ENCODE data around the gene MR1. TPM values are rescaled to one million over a fixed set of nuclear protein-coding genes. Genes with fewer than 3 reads are reported as not detected.

Gene MR1
- total RNA-seq, 4 donors from 2014 or later, result 9.1 to 21.8 (median 13.8) TPM

GRCh38 chr1:181001091-181001780 lies 32.5 kb upstream of the MR1 start:
- Histone ChIP-seq H3K4me1 (no peaks in the 10 kb centered on the region), H3K27me3 (no peaks in the 10 kb centered on the region), H3K36me3 (peaks cover 6 to 82% (median 7%) of the 10 kb centered on the region in 3 donors), H3K27ac (no peak overlapping the region), H3K9me3 (no peaks in the 10 kb centered on the region), H3K4me3 (no peak overlapping the region)
- no peak for DNase-seq
- no peak for TF ChIP-seq POLR2A (IDR thresholded peaks at IDR 0.05)
- 90 to 93% methylated on average over 7 of the region's 7 CpGs for whole genome bisulfite sequencing, 2 donors
- intact Hi-C loops (cut with DNase I), result no loop called here

- Histone ChIP-seq H3K27me3 (no peaks in the 10 kb centered on the region), H3K4me3 (no peak overlapping the region), H3K27ac (no peak overlapping the region), H3K4me1 (no peaks in the 10 kb centered on the region), H3K9me3 (no peaks in the 10 kb centered on the region), H3K36me3 (peaks cover 4 to 73% (median 6%) of the 10 kb centered on the region in 3 donors)
- no peak for TF ChIP-seq CTCF (IDR thresholded peaks at IDR 0.05)
- TF ChIP-seq POLR2A (IDR thresholded peaks at IDR 0.05), result no peak
- 95 to 98% methylated on average over 3 of the region's 3 CpGs for WGBS, 2 donors
- DNase-seq, result no peak
- intact Hi-C loops (cut with DNase I), result no loop called here
Measured at GRCh38 chr1:181002582-181003172, 31.1 kb upstream of the MR1 start.

- peak overlapping the region in 1 of 4 donors; percentile 16 for H3K27ac ChIP-seq
- peaks cover 4 to 55% (median 29%) of the 10 kb centered on the region in 3 donors for H3K4me1 ChIP-seq
- intact Hi-C loops (cut with DNase I), result no loop called here
Measured at GRCh38 chr1:181010789-181011188, 23.0 kb upstream of the MR1 start.

GRCh38 chr1:181011301-181012202 lies 22.2 kb upstream of the MR1 start:
- Histone ChIP-seq H3K4me1 (peaks cover 4 to 63% (median 30%) of the 10 kb centered on the region in 3 donors), H3K27me3 (no peaks in the 10 kb centered on the region), H3K9me3 (no peaks in the 10 kb centered on the region), H3K36me3 (no peaks in the 10 kb centered on the region), H3K4me3 (no peak overlapping the region), H3K27ac (peak overlapping the region in 1 of 4 donors; percentile 16)
- DNase-seq, result no peak
- 68 to 87% methylated on average over 3 of the region's 3 CpGs for WGBS, 2 donors
- TF ChIP-seq POLR2A (IDR thresholded peaks at IDR 0.05), result no peak
- no peak for TF ChIP-seq CTCF (IDR thresholded peaks at IDR 0.05)
- intact Hi-C loops (cut with DNase I), result no loop called here

More at GRCh38 chr1:181010789-181011188, 23.0 kb upstream of the MR1 start:
- no peak overlapping the region for H3K4me3 ChIP-seq
- TF ChIP-seq CTCF (IDR thresholded peaks at IDR 0.05), result no peak
- no peak for TF ChIP-seq POLR2A (IDR thresholded peaks at IDR 0.05)
- H3K27me3 ChIP-seq, result no peaks in the 10 kb centered on the region
- no peaks in the 10 kb centered on the region for H3K9me3 ChIP-seq
- H3K36me3 ChIP-seq, result no peaks in the 10 kb centered on the region
- DNase-seq, result no peak

- no peaks in the 10 kb centered on the region for H3K9me3 ChIP-seq
- intact Hi-C loops (cut with DNase I), result no loop called here
- DNase-seq, result no peak
- no peak overlapping the region for H3K27ac ChIP-seq
- H3K4me3 ChIP-seq, result no peak overlapping the region
- peaks cover 4 to 67% (median 30%) of the 10 kb centered on the region in 3 donors for H3K4me1 ChIP-seq
- H3K27me3 ChIP-seq, result no peaks in the 10 kb centered on the region
- TF ChIP-seq POLR2A (IDR thresholded peaks at IDR 0.05) (no peak), CTCF (IDR thresholded peaks at IDR 0.05) (no peak)
- H3K36me3 ChIP-seq, result no peaks in the 10 kb centered on the region
- WGBS, 2 donors, result 83 to 98% methylated on average over 4 of the region's 4 CpGs
Measured at GRCh38 chr1:181012203-181012745, 21.5 kb upstream of the MR1 start.
